ENCODE measurements around the gene IFT74.

IFT74 gene

GRCh38 chr9:26955921-26956859 is at the start of gene IFT74:
IFT74 (plus strand) TSS chr9:26956412; CDS start chr9:26961968, 5,556 bp downstream.
- DNase-seq = peak; percentile 97

- DNase-seq = no peak
Measured at GRCh38 chr9:26913138-26913668, 43.0 kb upstream of the IFT74 start.

- DNase-seq = no peak
Measured at GRCh38 chr9:26919698-26920097, 36.5 kb upstream of the IFT74 start.

- DNase-seq = no peak
Measured at GRCh38 chr9:26925609-26926008, 30.6 kb upstream of the IFT74 start.

- no peak for DNase-seq
Measured at GRCh38 chr9:26928902-26929495, 27.2 kb upstream of the IFT74 start.

- no peak for DNase-seq
Measured at GRCh38 chr9:26935847-26936246, 20.4 kb upstream of the IFT74 start.

- no peak for DNase-seq
Measured at GRCh38 chr9:26937816-26938371, 18.3 kb upstream of the IFT74 start.

GRCh38 chr9:26939955-26940711 is 16.1 kb upstream of the IFT74 start:
- DNase-seq = no peak

- no peak for DNase-seq
Measured at GRCh38 chr9:26940779-26941178, 15.4 kb upstream of the IFT74 start.

- no peak for DNase-seq
Measured at GRCh38 chr9:26945591-26945990, 10.6 kb upstream of the IFT74 start.

- DNase-seq = peak; percentile 94
Measured at GRCh38 chr9:26946753-26947727, 9.2 kb upstream of the IFT74 start, which contains the start of gene PLAA. PLAA (minus strand) TSS chr9:26947242; CDS start chr9:26947045, 197 bp downstream.

GRCh38 chr9:26947736-26948135 is 8.5 kb upstream of the IFT74 start:
- DNase-seq = peak; percentile 73

GRCh38 chr9:26949637-26950069 is 6.6 kb upstream of the IFT74 start:
- no peak for DNase-seq

- no peak for DNase-seq
Measured at GRCh38 chr9:26950521-26950920, 5.7 kb upstream of the IFT74 start.

- DNase-seq = no peak
Measured at GRCh38 chr9:26951794-26952193, 4.4 kb upstream of the IFT74 start.

- DNase-seq = no peak
Measured at GRCh38 chr9:26954050-26954508, 2.1 kb upstream of the IFT74 start.

- no peak for DNase-seq
Measured at GRCh38 chr9:26955222-26955903, 849 bp upstream of the IFT74 start.

GRCh38 chr9:26956860-26957233 is 635 bp downstream of the IFT74 start:
- DNase-seq = no peak

GRCh38 chr9:26971721-26972120 is 15.5 kb downstream of the IFT74 start:
- no peak for DNase-seq

GRCh38 chr9:26973989-26974388 is 17.8 kb downstream of the IFT74 start:
- DNase-seq = no peak

GRCh38 chr9:26974927-26975326 is 18.7 kb downstream of the IFT74 start:
- no peak for DNase-seq

Measured in activated effector memory CD4-positive, alpha-beta T cell treated with anti-CD3 and anti-CD28 coated beads, Interleukin-2, amount 50 U/mL, for 16 hours (primary cell).